Smooth muscle cell (in vitro differentiated cells): ENCODE data around the gene PMF1. TPM values are rescaled to one million over a fixed set of nuclear protein-coding genes. Genes with fewer than 3 reads are reported as not detected.

Experiments used
- DNase-seq: peaks from one replicate; lab custom pipeline; 2025; ENCODE audit not compliant: unreplicated experiment; lab: John Stamatoyannopoulos, UW
- H2AFZ ChIP-seq: fragments of 200-600 bp; sonication (generic); 2 replicates; pipeline ENCODE4 v1.6.0; 2016; ENCODE audit warnings: antibody characterized with exemption, low read depth, mild to moderate bottlenecking
- H3F3A ChIP-seq: fragments of 200-600 bp; sonication (generic); 2 replicates; pipeline ENCODE4 v1.6.0; 2017; ENCODE audit warnings: antibody characterized with exemption, low read depth
- H3K27ac ChIP-seq: fragments of 200-600 bp; sonication (generic); 2 replicates; pipeline ENCODE4 v1.5.1; 2016; ENCODE audit warnings: low read depth, mild to moderate bottlenecking
- H3K27me3 ChIP-seq: fragments of 200-600 bp; sonication (generic); 2 replicates; pipeline ENCODE4 v1.6.1; 2016; ENCODE audit warnings: low read depth, mild to moderate bottlenecking
- H3K36me3 ChIP-seq: fragments of 200-600 bp; sonication (generic); 2 replicates; pipeline ENCODE4 v1.5.1; 2016; ENCODE audit warnings: low read depth
- H3K4me1 ChIP-seq: fragments of 200-600 bp; sonication (generic); 2 replicates; pipeline ENCODE4 v1.5.1; 2016; ENCODE audit warnings: low read depth
- H3K4me2 ChIP-seq: fragments of 200-600 bp; sonication (generic); 2 replicates; pipeline ENCODE4 v1.6.0; 2016; ENCODE audit warnings: mild to moderate bottlenecking
- H3K4me3 ChIP-seq: fragments of 200-600 bp; sonication (generic); 2 replicates; pipeline ENCODE4 v1.5.1; 2016; ENCODE audit warnings: mild to moderate bottlenecking
- H3K79me2 ChIP-seq: fragments of 200-600 bp; sonication (generic); 2 replicates; pipeline ENCODE4 v1.6.0; 2016; ENCODE audit warnings: low read depth, mild to moderate bottlenecking
- H3K9ac ChIP-seq: fragments of 200-600 bp; sonication (generic); 2 replicates; pipeline ENCODE4 v1.6.0; 2016; ENCODE audit warnings: low read depth
- H3K9me3 ChIP-seq: fragments of 200-600 bp; sonication (generic); replicated peaks from 2 replicates; pipeline ENCODE4 v1.5.1; 2016; ENCODE audit warnings: low read depth
- H4K20me1 ChIP-seq: fragments of 200-600 bp; sonication (generic); 2 replicates; pipeline ENCODE4 v1.6.0; 2016; ENCODE audit warnings: low read depth
- CTCF ChIP-seq: fragments of 200-600 bp; sonication (generic); IDR thresholded peaks from 2 replicates; pipeline ENCODE4 v1.5.1; 2017; ENCODE audit warnings: borderline replicate concordance, mild to moderate bottlenecking, antibody characterized with exemption; ENCODE audit not compliant: insufficient read depth, poor library complexity, severe bottlenecking
- WGBS: methylation state at CpG from one replicate; pipeline ENCODE4 v1.1.7; 2016; ENCODE audit warnings: low lambda C conversion rate; 5-methylcytosine and 5-hydroxymethylcytosine counted together
- polyA plus RNA-seq: library from polyadenylated mRNA; unstranded; fragments of >200 nt; fragmentation: Nextera tagmentation; extraction: Ambion mirVana; gene quantifications from 2 replicates; pipeline ENCODE4 v1.2.1, GENCODE V29; 2016
- total RNA-seq: library from RNA; depleted of rRNA; stranded (reverse); fragments of >200 nt; gene quantifications from 2 replicates; pipeline ENCODE4 v1.2.3, GENCODE V29; 2014

The PMF1 gene
- total and polyA plus RNA-seq, 2 experiments from 2014 or later: 59.2 to 82.5 TPM

DNA sequence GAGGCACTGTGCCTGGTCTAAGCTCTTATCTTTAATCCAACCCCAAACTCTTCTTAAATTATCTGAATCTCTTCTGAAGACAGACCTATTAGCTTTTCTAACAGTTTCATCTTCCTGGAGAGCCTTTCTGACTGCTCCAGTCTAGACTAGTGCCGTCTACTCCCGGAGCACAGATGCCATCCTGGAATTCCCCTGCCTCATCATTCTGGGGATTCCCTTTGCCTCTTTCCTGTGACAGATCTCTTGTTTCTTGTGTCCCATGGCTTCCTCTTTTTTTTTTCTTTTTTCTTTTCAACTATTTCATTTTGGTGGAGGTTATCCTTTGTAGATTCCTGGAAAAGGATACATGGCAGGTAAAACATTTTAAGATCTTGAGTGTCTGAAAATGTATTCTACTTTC, 47.7 kb upstream of the PMF1 start:
- no peaks in the 10 kb centered on the region for H3K27me3 ChIP-seq
- H3K36me3 ChIP-seq: no peaks in the 10 kb centered on the region
- no peak for TF ChIP-seq CTCF
- H3K9me3 ChIP-seq: no peaks in the 10 kb centered on the region
- H3K4me2 ChIP-seq: no peak overlapping the region
- no peak overlapping the region for H3K9ac ChIP-seq
- no peaks in the 10 kb centered on the region for H3K4me1 ChIP-seq
- H2AFZ ChIP-seq: no peak overlapping the region
- no peaks in the 10 kb centered on the region for H4K20me1 ChIP-seq
- H3K27ac ChIP-seq: no peak overlapping the region
- no peaks in the 10 kb centered on the region for H3F3A ChIP-seq
- H3K4me3 ChIP-seq: no peak overlapping the region
- WGBS: 51% methylated on average over 2 of the region's 2 CpGs
- no peaks in the 10 kb centered on the region for H3K79me2 ChIP-seq
- no peak for DNase-seq

- Histone ChIP-seq H3K9me3 (no peaks in the 10 kb centered on the region), H3K36me3 (no peaks in the 10 kb centered on the region), H2AFZ (no peak overlapping the region), H3K79me2 (no peaks in the 10 kb centered on the region), H4K20me1 (no peaks in the 10 kb centered on the region), H3F3A (no peaks in the 10 kb centered on the region), H3K27ac (no peak overlapping the region), H3K4me1 (no peaks in the 10 kb centered on the region), H3K4me3 (no peak overlapping the region), H3K9ac (no peak overlapping the region), H3K4me2 (no peak overlapping the region), H3K27me3 (no peaks in the 10 kb centered on the region)
- no peak for TF ChIP-seq CTCF
- 89% methylated on average over 5 of the region's 5 CpGs for WGBS
- no peak for DNase-seq
These were observed 45.3 kb upstream of the PMF1 start for GRCh38 chr1:156167536-156167935.

GRCh38 chr1:156172696-156173470, 39.9 kb upstream of the PMF1 start:
- Histone ChIP-seq H3K9ac (no peak overlapping the region), H3K27me3 (no peaks in the 10 kb centered on the region)
- WGBS: 79% methylated on average over 9 of the region's 9 CpGs

More at GRCh38 chr1:156172696-156173470, 39.9 kb upstream of the PMF1 start:
- Histone ChIP-seq H3K36me3 (no peaks in the 10 kb centered on the region), H3K27ac (no peak overlapping the region), H3F3A (no peaks in the 10 kb centered on the region), H3K4me2 (no peak overlapping the region), H2AFZ (no peak overlapping the region), H3K4me1 (no peaks in the 10 kb centered on the region), H3K9me3 (no peaks in the 10 kb centered on the region), H4K20me1 (no peaks in the 10 kb centered on the region), H3K4me3 (no peak overlapping the region), H3K79me2 (no peaks in the 10 kb centered on the region)
- TF ChIP-seq CTCF: no peak
- no peak for DNase-seq
